GM13977 (cell line): ENCODE results near the gene FMNL2.

ENCODE experiments used
- DNase-seq: peaks from one replicate; pipeline ENCODE4 v3.0.0; 2012; ENCODE audit warnings: low spot score
- in situ Hi-C: fragments of 300-500 bp; cut with MboI; formaldehyde crosslinking; loops from one replicate; pipeline ENCODE4 v1.12.0; 2022; ENCODE audit warnings: low sequenced_read_pairs, low pct_unique_long_range_greater_than_20kb, mixed read lengths, inconsistent platforms; ENCODE audit not compliant: unreplicated experiment
- TF ChIP-seq, protein P1 (sequence below): IDR thresholded peaks from 2 replicates; pipeline ENCODE4 v1.5.1; 2012; ENCODE audit warnings: mild to moderate bottlenecking, control low read depth; ENCODE audit not compliant: insufficient read depth; ENCODE audit errors: extremely low read depth, missing control alignments

FMNL2 gene

DNA sequence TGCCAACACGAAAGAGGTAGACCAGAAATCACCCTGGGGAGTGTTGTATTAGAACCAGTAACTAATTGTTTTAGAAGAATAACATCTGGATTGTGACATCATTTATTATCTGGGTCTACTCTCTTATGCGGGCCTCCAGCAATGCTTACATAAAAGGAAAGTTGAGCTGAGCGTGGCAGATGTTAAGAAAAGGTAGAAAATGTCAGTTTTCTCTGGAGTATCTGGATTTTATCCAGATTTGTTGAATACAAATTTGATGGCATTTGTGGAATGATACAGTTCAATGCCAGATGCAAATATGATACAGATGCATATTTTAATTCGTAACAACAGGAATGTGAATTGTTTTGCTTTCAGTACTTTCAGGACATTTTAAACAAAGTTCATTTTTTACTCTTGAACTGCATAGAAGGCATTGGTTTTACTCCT lies 292.0 kb downstream of the FMNL2 start:
- TF ChIP-seq, protein P1, sequence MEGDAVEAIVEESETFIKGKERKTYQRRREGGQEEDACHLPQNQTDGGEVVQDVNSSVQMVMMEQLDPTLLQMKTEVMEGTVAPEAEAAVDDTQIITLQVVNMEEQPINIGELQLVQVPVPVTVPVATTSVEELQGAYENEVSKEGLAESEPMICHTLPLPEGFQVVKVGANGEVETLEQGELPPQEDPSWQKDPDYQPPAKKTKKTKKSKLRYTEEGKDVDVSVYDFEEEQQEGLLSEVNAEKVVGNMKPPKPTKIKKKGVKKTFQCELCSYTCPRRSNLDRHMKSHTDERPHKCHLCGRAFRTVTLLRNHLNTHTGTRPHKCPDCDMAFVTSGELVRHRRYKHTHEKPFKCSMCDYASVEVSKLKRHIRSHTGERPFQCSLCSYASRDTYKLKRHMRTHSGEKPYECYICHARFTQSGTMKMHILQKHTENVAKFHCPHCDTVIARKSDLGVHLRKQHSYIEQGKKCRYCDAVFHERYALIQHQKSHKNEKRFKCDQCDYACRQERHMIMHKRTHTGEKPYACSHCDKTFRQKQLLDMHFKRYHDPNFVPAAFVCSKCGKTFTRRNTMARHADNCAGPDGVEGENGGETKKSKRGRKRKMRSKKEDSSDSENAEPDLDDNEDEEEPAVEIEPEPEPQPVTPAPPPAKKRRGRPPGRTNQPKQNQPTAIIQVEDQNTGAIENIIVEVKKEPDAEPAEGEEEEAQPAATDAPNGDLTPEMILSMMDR = no peak
- no peak for DNase-seq
- in situ Hi-C loops = no loop called here

DNA sequence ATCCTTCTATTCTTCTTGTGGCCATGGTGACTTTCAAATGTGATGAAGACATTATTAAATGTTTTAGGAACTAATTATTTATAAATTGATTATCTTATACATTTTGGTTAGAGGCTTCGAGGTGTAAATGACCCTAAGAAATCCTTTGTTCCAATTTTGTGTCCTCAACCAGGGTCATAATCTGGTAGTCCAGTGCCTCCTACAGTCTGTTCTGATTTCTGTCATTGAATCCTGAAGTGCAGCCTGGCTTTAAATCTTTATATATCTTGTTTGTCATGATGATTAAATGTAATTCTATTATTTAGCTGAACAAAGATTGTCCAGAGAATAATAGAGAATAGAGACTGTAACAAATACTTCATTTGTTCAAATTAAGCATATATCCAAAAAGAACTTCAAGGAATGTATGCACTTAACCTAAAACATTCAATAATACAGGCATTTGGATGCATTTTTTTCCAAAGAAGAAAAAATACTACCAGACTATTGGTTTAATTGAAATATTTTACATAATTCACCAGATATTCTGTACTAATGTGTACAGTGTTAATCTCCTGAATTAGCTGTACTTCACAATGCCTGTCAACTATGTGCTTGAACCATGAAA lies 292.5 kb downstream of the FMNL2 start:
- in situ Hi-C loops = no loop called here
- TF ChIP-seq, protein P1 = peak; percentile 70
- DNase-seq = peak; percentile 46

DNA sequence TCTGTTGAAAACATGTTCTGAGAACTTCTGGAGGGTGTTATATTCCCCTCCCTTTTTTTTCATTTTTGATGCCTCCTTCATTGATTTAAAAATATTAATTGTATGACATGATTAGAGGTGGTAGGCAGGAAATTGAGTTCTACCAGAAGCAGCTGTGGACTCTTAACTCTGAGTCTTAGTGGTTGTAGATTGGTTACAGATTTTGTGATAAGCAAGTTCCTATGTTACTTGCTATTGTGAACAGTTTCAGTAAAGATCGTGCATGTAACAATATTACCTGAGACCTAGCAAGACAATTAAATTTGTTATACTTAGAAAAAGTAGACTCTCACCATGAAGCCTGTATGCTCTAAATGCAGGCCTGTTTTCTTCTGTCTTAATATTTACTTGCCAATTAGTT lies 294.2 kb downstream of the FMNL2 start:
- TF ChIP-seq, protein P1 = no peak
- in situ Hi-C loops = no loop called here
- DNase-seq = no peak

DNA sequence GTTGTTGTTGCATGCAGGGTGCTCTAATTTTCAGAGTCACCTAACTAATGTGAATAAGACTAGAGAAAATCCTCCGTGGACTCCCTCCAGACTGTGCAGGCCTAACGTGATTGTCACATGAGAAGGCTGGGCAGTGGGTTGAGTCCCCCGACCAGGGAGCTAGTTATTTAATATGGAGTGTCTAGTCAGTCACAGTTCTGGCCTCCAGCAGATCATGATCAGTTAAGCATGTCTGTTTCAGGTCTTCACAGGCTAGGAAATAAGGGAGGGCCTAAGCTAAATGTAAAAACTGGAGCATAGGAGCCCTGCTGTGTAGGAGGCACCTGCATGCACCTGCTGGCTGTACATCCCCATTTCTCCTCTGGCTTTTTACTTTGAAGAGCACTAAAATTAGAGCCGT lies 295.5 kb downstream of the FMNL2 start:
- in situ Hi-C loops = loop anchor here (10.0 kb wide), 1 partner anchor 446 kb away; no protein-coding TSS in a partner anchor
- TF ChIP-seq, protein P1 = no peak
- DNase-seq = no peak

DNA sequence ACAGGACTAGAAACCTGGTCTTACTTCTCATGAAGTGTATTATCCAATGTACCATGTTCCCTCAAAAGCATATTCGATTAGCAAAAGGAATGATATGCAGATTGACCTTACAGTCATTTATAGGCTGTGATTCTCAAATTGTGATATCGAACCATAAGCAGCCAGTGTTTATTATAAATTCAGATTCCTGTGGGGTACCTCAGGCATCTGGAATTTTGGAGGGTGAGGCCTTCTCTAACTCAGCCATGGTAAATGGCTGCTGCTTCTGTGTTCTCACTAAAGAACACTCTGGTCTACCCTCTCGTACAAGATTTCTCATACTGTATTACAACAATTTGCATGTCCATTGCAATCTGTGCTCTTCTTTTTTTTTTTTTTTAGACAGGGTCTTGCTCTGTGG lies 297.8 kb downstream of the FMNL2 start:
- in situ Hi-C loops = loop anchor here (10.0 kb wide), 1 partner anchor 448 kb away; no protein-coding TSS in a partner anchor

DNA sequence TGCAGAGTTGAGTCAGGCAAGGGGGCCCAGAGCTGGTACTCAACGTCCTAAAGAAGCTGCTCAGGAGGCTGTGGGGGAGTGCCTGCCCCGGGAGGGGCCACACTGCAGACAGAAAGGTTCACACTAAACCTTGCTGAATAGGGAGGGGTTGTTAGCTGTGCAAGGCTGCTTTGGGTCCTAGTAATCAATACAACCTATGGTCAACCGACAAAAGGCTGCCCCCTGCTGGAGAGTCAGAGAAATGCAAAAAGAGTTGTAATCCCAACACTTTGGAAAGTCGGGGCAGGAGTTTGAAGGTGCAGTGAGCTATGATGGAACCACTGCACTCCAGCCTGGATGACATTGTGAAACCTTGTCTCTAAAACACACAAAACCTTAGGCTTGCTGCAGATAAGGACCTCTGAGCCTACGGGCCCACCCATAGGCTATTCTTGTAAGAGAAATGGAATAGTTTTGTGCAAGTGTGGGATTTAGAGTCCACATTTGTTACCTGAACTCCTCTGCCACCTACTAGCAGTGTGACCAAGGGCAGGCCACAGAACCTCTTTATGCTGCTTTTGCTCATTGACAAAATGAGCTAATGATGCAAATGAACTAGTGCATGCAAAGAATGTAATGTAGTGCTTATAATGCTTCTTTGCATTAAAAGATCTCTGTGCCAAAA lies 300.8 kb downstream of the FMNL2 start:
- DNase-seq = peak; percentile 45
- TF ChIP-seq, protein P1 = peak; percentile 78
- in situ Hi-C loops = loop anchor here (5.0 to 10.0 kb wide), 2 partner anchors 451 to 603 kb away; no protein-coding TSS in a partner anchor

More for the DNA sequence above, 297.8 kb downstream of the FMNL2 start:
- no peak for DNase-seq
- TF ChIP-seq, protein P1 = no peak
